HG03064 (cell line): ENCODE data around the gene TEX36.
"Not testable (repeated sequence)": the region's sequence is repeated elsewhere in the genome, so short reads cannot be mapped to it uniquely, and the experiment has no call there.

ENCODE experiments used
- ATAC-seq: cut with Tn5 transposase; IDR thresholded peaks from one replicate; pipeline ENCODE4 v1.9.1; 2021; ENCODE audit warnings: low read depth; ENCODE audit not compliant: unreplicated experiment

The TEX36 gene

DNA sequence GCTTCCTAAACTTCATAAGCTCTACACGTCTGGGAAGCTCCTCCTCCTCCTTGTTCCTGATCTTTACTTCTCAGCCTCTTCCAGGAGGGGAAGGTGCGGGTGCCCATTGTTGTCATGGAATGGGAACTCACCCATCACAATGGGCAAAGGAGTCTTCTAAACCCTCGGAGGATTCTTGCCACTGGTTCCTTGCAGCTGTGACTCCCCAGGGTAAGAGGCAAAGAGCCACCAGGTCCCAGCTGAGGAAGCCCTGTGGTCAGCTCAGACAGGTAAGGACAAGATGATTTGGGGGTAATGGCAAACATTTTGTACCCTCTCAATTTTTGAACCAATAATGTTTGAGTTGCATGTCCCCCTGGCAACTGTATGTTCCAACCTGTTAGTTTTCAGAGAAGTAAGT, at the start of gene TEX36:
TSS of gene TEX36 (minus strand) at position 101 of the 400 bp plus-strand sequence. CDS start 174 bp downstream, outside the sequence.
- ATAC-seq = no peak

DNA sequence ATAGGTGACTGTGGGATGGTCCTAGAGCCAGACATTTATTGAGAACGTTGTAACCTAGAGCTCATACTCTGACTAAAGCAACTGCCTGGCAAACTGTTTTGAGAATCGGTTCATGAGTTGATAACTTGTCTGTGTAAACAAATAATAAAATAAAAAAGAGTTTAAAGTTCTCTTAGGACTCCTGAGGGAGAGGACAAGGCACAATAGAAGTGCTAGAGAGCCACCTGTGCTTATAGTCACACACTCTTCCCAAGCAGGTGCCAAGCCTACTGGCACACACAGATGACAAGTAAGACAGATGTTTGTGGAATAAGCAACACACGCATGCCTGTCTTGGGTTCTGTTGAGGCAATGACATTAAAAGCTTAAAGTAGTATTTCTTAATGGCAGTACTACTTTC, 44.5 kb upstream of the TEX36 start:
- ATAC-seq = no peak

DNA sequence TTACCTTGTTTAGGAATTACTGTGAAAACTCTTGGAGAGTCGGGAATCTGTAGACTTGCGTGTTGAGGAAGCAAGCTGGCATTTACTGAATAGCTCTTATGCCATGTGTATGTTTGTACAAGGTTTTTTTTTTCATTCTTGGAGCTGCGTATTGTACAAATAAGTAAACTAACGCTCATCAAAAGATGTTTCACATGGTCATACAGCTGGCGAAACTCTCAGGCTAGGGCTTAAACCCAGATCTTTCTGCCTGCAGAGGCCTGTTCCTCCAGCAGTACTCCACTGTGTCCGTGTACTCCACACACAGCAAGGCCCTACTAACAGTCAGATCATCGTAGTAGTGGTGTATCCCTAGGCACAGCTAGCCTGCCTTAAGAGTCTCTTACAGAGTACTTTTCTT, 44.0 kb upstream of the TEX36 start:
- no peak for ATAC-seq

GRCh38 chr10:125722811-125723210, 39.8 kb upstream of the TEX36 start:
- no peak for ATAC-seq

DNA sequence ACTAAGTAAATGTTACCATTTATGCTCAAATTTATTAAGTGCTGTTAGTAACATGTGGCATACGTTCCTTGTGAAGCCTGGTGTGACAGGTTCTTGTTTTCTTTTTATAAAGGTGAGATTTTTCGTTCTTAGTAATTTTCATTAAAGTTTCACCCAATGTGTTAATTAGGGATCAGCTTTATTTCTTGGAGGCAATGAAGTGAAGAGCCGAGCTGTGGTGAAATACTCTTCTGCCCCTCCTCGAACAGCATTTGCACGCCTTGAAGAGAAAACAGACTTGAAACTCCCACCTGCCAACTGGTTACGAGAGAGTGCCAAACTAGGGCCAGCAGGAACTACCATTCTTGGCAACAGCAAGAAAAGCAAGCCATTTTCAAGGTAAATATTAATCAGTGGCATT, 38.1 kb upstream of the TEX36 start:
- ATAC-seq = peak; percentile 51

DNA sequence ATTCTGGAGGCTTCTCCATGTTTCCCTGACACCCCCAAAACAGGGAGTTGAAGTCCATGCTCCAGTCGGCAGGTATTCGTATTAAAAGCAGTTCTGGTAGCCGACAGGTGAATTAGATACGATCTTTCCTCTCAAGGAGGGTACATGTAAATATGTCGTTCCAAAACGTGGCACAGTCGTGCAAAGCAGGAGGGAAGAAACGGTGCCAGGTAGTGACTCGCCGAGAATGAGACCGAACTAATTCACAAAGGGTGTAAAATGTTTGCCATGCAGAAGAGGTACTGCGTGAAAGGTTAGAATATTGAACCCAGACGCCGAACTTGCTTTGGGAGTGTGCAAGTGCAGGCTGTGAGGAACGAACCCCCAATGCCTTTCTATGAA, 37.0 kb upstream of the TEX36 start:
- no peak for ATAC-seq

DNA sequence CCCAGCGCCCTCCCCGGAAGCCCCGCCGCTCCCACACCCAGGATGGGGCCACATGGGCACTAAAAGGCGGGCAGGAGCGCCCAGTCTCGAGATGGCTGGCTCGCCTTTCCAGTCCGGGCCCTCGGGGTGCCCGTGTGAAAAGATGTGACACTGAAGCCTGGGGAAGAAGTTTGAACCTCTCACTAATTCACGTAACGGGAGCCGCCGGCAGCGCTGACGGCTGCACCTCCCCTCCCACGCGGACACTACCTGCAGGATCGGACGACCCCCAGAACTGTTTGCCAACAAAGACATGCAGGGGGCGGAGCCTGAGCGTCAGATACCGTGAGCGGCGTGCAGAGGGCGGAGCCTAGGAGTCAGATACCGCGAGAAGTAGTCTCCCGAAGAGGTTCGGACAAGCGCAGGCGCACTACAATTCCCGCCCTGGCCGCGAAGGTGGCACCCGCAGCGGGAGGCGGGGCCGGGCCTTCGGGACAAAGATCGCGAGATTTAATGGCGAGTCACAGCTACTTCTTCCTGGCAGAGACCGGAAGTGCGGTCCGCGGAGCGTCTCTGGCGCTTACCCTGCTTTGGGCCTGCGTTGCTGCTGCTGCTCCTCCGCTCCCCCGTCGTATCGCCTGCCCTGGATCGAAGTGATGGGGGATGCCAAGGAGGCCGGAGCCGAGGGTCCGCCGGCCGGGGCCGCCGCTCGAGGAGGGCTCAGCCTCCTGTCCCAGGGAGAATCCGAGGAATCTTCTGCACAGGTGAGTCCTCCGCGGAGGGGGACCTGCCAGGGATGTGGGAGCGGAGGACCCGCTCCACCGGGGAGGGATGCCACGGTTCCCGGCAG, 36.4 kb upstream of the TEX36 start, which contains the start of gene EDRF1:
TSS of gene EDRF1 (plus strand) at position 537 of the 829 bp plus-strand sequence. CDS start at position 636, 99 bp downstream.
- ATAC-seq = peak; percentile 85

GRCh38 chr10:125714728-125715127, 31.8 kb upstream of the TEX36 start:
- not testable (repeated sequence) for ATAC-seq

GRCh38 chr10:125711110-125711750, 28.3 kb upstream of the TEX36 start:
- no peak for ATAC-seq

DNA sequence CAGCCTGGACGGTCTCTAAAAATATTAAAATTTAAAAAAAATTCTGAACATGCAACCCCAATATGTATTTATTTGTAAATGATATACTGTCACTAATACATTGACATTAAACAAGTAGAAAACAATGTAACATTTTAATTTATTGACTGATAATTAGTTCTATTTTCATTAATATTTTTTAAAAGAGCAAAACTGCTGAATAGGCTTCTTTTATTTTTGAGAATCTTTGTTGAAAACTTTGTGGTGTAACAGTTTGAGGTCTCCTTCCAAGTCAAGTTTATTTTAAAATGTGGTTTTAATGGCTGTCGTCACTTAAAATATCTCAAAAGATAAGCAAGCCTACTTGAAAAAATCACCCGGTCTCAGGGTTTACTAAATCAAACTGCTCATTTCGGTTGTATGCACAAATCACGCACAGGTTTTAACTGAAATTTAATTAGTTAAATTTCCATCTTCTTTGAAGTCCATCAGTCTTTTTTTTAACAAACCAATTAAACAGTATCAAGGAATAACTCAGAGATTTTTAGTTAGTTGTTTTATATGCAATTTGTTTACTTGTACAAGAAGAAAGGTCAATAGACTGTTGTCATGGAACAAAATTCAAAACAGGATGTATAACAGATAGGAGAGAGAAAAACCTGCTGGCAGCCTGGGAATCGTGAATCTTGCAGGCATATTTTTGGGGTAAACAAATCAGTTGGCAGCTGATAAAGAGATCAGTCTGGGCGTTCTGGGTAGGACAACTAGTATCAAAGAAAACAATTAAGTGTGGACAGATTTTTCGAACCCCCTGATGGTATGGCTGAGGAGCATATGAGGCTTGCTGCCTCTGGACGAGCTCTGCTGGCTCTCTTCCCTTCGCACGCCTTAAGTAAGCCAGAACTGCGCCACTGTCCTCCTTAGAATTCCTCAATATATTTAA, 26.9 kb upstream of the TEX36 start:
- ATAC-seq = no peak

GRCh38 chr10:125708971-125709503, 26.1 kb upstream of the TEX36 start:
- no peak for ATAC-seq

- ATAC-seq = peak; percentile 75
Observed at GRCh38 chr10:125707541-125708468, 24.8 kb upstream of the TEX36 start.

DNA sequence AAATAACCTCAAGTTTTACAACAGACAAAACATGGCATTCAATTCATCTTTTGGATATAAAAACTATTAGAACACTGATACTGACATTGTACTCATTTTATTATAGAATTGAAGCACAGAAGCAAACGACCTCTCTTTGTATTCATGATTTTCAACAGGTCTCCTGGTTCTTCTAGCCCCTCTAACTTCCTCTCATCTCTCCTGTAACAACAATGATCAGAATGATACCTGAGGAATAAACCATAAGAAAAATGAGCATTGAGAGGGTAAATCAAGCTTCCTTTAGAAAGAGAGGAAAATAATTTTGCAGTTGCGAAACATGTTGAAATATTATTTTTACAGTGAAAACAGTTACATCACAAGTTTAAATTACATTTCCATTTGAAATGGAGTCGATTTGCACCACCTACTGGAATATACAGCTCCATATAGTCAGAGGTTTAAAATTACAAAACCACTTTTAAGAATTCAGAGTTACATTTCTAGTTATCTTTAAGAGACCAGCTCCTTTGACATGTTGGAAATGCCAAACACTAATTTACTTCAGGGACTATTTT, 17.5 kb upstream of the TEX36 start:
- no peak for ATAC-seq

GRCh38 chr10:125699562-125700143, 16.7 kb upstream of the TEX36 start:
- no peak for ATAC-seq

DNA sequence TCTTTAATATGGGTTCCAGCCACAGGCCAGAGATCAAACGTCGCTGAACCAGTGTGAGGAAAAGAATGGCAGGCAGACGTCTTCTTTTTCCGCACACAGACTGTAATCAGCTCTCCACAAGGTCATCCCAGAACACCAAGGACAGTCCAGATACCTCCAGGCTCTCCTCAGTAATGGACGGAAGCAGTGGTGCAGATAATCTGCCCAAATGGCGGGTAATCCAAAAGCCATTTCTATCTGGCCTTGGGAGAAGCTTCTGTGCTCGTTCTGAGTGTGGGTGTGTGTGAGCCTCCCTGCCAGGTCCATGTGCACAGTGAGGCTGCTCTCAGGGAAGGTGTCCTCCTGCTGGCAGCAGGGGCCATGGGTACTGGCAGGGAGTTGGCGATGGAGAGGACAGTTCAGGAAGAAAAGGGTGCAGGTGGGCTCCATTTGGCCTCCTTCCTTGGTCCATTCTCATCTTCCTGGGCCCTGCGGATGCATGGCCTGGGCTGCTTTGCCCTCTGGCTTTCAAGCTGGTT, 15.6 kb upstream of the TEX36 start:
- no peak for ATAC-seq

GRCh38 chr10:125696884-125697283, 13.9 kb upstream of the TEX36 start:
- ATAC-seq = not testable (repeated sequence)

- no peak for ATAC-seq
Observed at GRCh38 chr10:125694883-125695282, 11.9 kb upstream of the TEX36 start.

DNA sequence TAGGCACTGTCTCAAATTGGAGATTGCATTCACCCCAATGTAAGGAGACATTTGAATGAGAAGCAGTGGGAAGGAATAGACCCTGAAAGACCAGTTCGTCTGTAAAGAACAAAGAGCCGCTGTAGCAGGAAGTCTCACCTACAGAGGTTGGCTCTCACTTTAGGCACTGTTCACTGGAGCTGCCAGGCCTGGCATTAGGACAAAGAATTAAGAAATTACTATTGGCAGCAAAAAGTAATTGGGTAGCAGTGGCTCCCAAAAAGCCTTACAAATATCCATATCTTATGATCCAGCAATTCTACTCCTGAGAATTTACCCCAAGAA, 10.5 kb upstream of the TEX36 start:
- ATAC-seq = no peak
